Lung (tissue), 12 donors: Measurements from ENCODE around the gene GRID1. TPM values are rescaled to one million over a fixed set of nuclear protein-coding genes. Genes with fewer than 3 reads are reported as not detected.

Experiments
- ATAC-seq: fragments of 200-7000 bp; cut with Tn5 transposase; one replicate; pipeline ENCODE4 v1.9.1; 2020; ENCODE audit warnings: moderate number of reproducible peaks; ENCODE audit not compliant: insufficient read depth, low FRiP score
- DNase-seq, 3 donors: peaks; one replicate each; pipeline ENCODE4 v3.0.0-alpha.2; 2013 to 2017
- H3K27ac ChIP-seq, 2 donors: one replicate each; pipeline ENCODE4 v1.5.1; 2013; ENCODE audit warnings: mild to moderate bottlenecking in 2 of 2, moderate library complexity in 2 of 2, control low read depth in 1 of 2, inconsistent platforms in 1 of 2, low read depth in 1 of 2, low read length in 1 of 2
- H3K27me3 ChIP-seq, 3 donors: one replicate each; pipeline ENCODE4 v1.5.1; 2013; ENCODE audit warnings: low read length in 2 of 3; ENCODE audit not compliant: control insufficient read depth in 3 of 3, insufficient read depth in 3 of 3
- H3K36me3 ChIP-seq, 4 donors: one replicate each; pipeline ENCODE4 v1.5.1; 2013; ENCODE audit warnings: low read length in 4 of 4, mild to moderate bottlenecking in 1 of 4, moderate library complexity in 1 of 4; ENCODE audit not compliant: control insufficient read depth in 4 of 4, insufficient read depth in 4 of 4
- H3K4me1 ChIP-seq, 5 donors: one replicate each; pipeline ENCODE4 v1.5.1; 2013; ENCODE audit warnings: low read length in 5 of 5, mild to moderate bottlenecking in 2 of 5, moderate library complexity in 1 of 5; ENCODE audit not compliant: control insufficient read depth in 5 of 5, insufficient read depth in 5 of 5
- H3K4me3 ChIP-seq: one replicate; pipeline ENCODE4 v1.5.1; 2013; ENCODE audit warnings: mild to moderate bottlenecking, control low read depth, moderate library complexity
- H3K9ac ChIP-seq, 2 donors: one replicate each; pipeline ENCODE4 v1.5.1; 2013; ENCODE audit warnings: low read length in 2 of 2, control low read depth in 1 of 2; ENCODE audit not compliant: insufficient read depth in 1 of 2
- H3K9me3 ChIP-seq, 4 donors: one replicate each; pipeline ENCODE4 v1.5.1; 2013; ENCODE audit warnings: low read length in 3 of 4, mild to moderate bottlenecking in 1 of 4, moderate library complexity in 1 of 4; ENCODE audit not compliant: control insufficient read depth in 4 of 4, insufficient read depth in 3 of 4
- CTCF ChIP-seq: IDR thresholded peaks from 2 replicates; pipeline ENCODE4 v1.5.1; 2012; ENCODE audit warnings: mild to moderate bottlenecking; ENCODE audit errors: control extremely low read depth, extremely low read depth
- WGBS, 2 donors: extraction: QIAGEN DNeasy Blood & Tissue Kit; methylation state at CpG; one replicate each; pipeline ENCODE4 v1.1.7; 2013; 5-methylcytosine and 5-hydroxymethylcytosine counted together
- polyA plus RNA-seq, 2 donors: library from polyadenylated mRNA; stranded (reverse); fragments of 200-250 nt; gene quantifications; one replicate each; pipeline ENCODE4 v1.2.1, GENCODE V29; 2013
- total RNA-seq, 2 donors: library from RNA; depleted of rRNA in 1 of 2; stranded (reverse); fragments of >200 nt in 1 of 2; gene quantifications; one replicate each; pipeline ENCODE4 v1.2.1, GENCODE V29; 2014 to 2021
- donor health status: control.
- donor health status: control.
- donor health status: Bipolar disorder and iron deficiency.
- donor health status: healthy.
- donor health status: DM: yes; HTN: yes; CAD: no.

Gene GRID1
- total and polyA plus RNA-seq, 4 donors: 1.1 to 3.6 (median 2.2) TPM

- no peak for TF ChIP-seq CTCF
These were observed 149.1 kb downstream of the GRID1 start for GRCh38 chr10:86217371-86218080.

GRCh38 chr10:86216886-86217285 lies 149.7 kb downstream of the GRID1 start:
- H3K36me3 ChIP-seq: no peaks in the 10 kb centered on the region
- WGBS, 2 donors: 93 to 100% methylated on average over 1 of the region's 1 CpG
- no peaks in the 10 kb centered on the region for H3K27me3 ChIP-seq
- DNase-seq (no peak), ATAC-seq (no peak)
- H3K4me3 ChIP-seq: no peak overlapping the region
- H3K27ac ChIP-seq: no peak overlapping the region
- H3K4me1 ChIP-seq: peaks cover 0 to 2% (median 0%) of the 10 kb centered on the region in 5 donors
- no peak overlapping the region for H3K9ac ChIP-seq
- no peaks in the 10 kb centered on the region for H3K9me3 ChIP-seq
- no peak for TF ChIP-seq CTCF

More at GRCh38 chr10:86217371-86218080, 149.1 kb downstream of the GRID1 start:
- ATAC-seq: no peak
- H3K9me3 ChIP-seq: no peaks in the 10 kb centered on the region
- H3K9ac ChIP-seq: no peak overlapping the region
- H3K27me3 ChIP-seq: no peaks in the 10 kb centered on the region
- H3K36me3 ChIP-seq: no peaks in the 10 kb centered on the region
- no peak overlapping the region for H3K27ac ChIP-seq
- H3K4me3 ChIP-seq: no peak overlapping the region
- DNase-seq: no peak
- 77 to 87% methylated on average over 10 of the region's 10 CpGs for WGBS, 2 donors
- H3K4me1 ChIP-seq: peaks cover 0 to 2% (median 0%) of the 10 kb centered on the region in 5 donors

- H3K27ac ChIP-seq: no peak overlapping the region
- H3K27me3 ChIP-seq: no peaks in the 10 kb centered on the region
- 69 to 74% methylated on average over 5 of the region's 5 CpGs for WGBS, 2 donors
- no peak for ATAC-seq
- TF ChIP-seq CTCF: no peak
- H3K9me3 ChIP-seq: no peaks in the 10 kb centered on the region
- H3K4me1 ChIP-seq: peaks cover 0 to 2% (median 0%) of the 10 kb centered on the region in 5 donors
- H3K36me3 ChIP-seq: no peaks in the 10 kb centered on the region
- H3K4me3 ChIP-seq: no peak overlapping the region
- DNase-seq: no peak
- no peak overlapping the region for H3K9ac ChIP-seq
These were observed 150.9 kb downstream of the GRID1 start for GRCh38 chr10:86215712-86216111.
